KMS-11 (cell line): Measurements from ENCODE around the gene EARS2.
"Not testable (repeated sequence)": the region's sequence is repeated elsewhere in the genome, so short reads cannot be mapped to it uniquely, and the experiment has no call there.

Experiments used
- H2AFZ ChIP-seq: fragments of 200-600 bp; sonication (generic); 2 replicates; pipeline ENCODE4 v1.6.1; 2016; ENCODE audit warnings: antibody characterized with exemption, mixed run types, low read depth
- H3K27ac ChIP-seq: fragments of 200-600 bp; sonication (generic); 2 replicates; pipeline ENCODE4 v1.6.1; 2016; ENCODE audit warnings: mild to moderate bottlenecking, mixed run types
- H3K27me3 ChIP-seq: fragments of 200-600 bp; sonication (generic); 2 replicates; pipeline ENCODE4 v1.6.1; 2017; ENCODE audit warnings: mild to moderate bottlenecking, low read depth, mixed run types, moderate library complexity; ENCODE audit not compliant: insufficient read depth
- H3K36me3 ChIP-seq: fragments of 200-600 bp; sonication (generic); 2 replicates; pipeline ENCODE4 v1.6.1; 2017; ENCODE audit warnings: mild to moderate bottlenecking, mixed run types; ENCODE audit not compliant: insufficient read depth
- H3K4me1 ChIP-seq: fragments of 200-600 bp; sonication (generic); 2 replicates; pipeline ENCODE4 v1.6.1; 2016; ENCODE audit warnings: mild to moderate bottlenecking, low read depth, mixed run types; ENCODE audit not compliant: poor library complexity, severe bottlenecking
- H3K4me2 ChIP-seq: fragments of 200-600 bp; sonication (generic); 2 replicates; pipeline ENCODE4 v1.7.0; 2016; ENCODE audit warnings: mild to moderate bottlenecking, mixed run types
- H3K4me3 ChIP-seq: fragments of 200-600 bp; sonication (generic); IDR thresholded peaks from 2 replicates; pipeline ENCODE4 v1.6.1; 2017; ENCODE audit warnings: low read depth, low read length, mixed read lengths; ENCODE audit not compliant: insufficient read depth
- H3K79me2 ChIP-seq: fragments of 200-600 bp; sonication (generic); 2 replicates; pipeline ENCODE4 v1.6.1; 2016; ENCODE audit warnings: low read depth, mixed run types; ENCODE audit not compliant: insufficient read depth
- H3K9ac ChIP-seq: fragments of 200-600 bp; sonication (generic); 2 replicates; pipeline ENCODE4 v1.6.1; 2016; ENCODE audit warnings: mild to moderate bottlenecking, mixed run types
- H4K20me1 ChIP-seq: fragments of 200-600 bp; sonication (generic); 2 replicates; pipeline ENCODE4 v1.6.1; 2016; ENCODE audit warnings: mild to moderate bottlenecking, mixed run types; ENCODE audit not compliant: insufficient read depth
- CTCF ChIP-seq: fragments of 200-600 bp; sonication (generic); conservative IDR thresholded peaks from 2 replicates; pipeline ENCODE4 v1.6.1; 2017; ENCODE audit warnings: low read depth, mild to moderate bottlenecking, antibody characterized with exemption, low read length, moderate library complexity, mixed read lengths

EARS2 gene

GRCh38 chr16:23549938-23550337 lies 7.2 kb downstream of the EARS2 start:
- Histone ChIP-seq H2AFZ (no peak overlapping the region), H3K79me2 (peaks cover 10% of the 10 kb centered on the region; the same call in 1 of the 2 replicates), H3K4me1 (peaks cover 3% of the 10 kb centered on the region), H4K20me1 (no peaks in the 10 kb centered on the region), H3K27ac (no peak overlapping the region), H3K27me3 (no peaks in the 10 kb centered on the region), H3K9ac (no peak overlapping the region), H3K4me2 (no peak overlapping the region), H3K4me3 (no peak overlapping the region), H3K36me3 (peaks cover 14% of the 10 kb centered on the region; the same call in 1 of the 2 replicates)
- TF ChIP-seq CTCF, result no peak

- Histone ChIP-seq H3K9ac (no peak overlapping the region), H2AFZ (no peak overlapping the region), H3K4me1 (peaks cover 7% of the 10 kb centered on the region), H3K27ac (no peak overlapping the region), H3K4me2 (no peak overlapping the region), H3K27me3 (no peaks in the 10 kb centered on the region), H3K36me3 (peaks cover 11% of the 10 kb centered on the region; the same call in 1 of the 2 replicates), H4K20me1 (no peaks in the 10 kb centered on the region), H3K4me3 (no peak overlapping the region), H3K79me2 (no peaks in the 10 kb centered on the region)
- no peak for TF ChIP-seq CTCF
Observed at GRCh38 chr16:23544436-23544835, 12.7 kb downstream of the EARS2 start.

- not testable (repeated sequence) for H3K27ac ChIP-seq, H2AFZ ChIP-seq, H3K27me3 ChIP-seq, H3K4me2 ChIP-seq, H3K79me2 ChIP-seq, H3K4me3 ChIP-seq, H4K20me1 ChIP-seq, H3K9ac ChIP-seq
- Histone ChIP-seq H3K36me3 (peaks cover 16% of the 10 kb centered on the region; the same call in 1 of the 2 replicates), H3K4me1 (peaks cover 14% of the 10 kb centered on the region)
Observed at GRCh38 chr16:23540817-23541178, 16.4 kb downstream of the EARS2 start.

- TF ChIP-seq CTCF, result no peak
- Histone ChIP-seq H3K4me2 (no peak overlapping the region), H3K36me3 (peaks cover 16% of the 10 kb centered on the region; the same call in 1 of the 2 replicates), H4K20me1 (no peaks in the 10 kb centered on the region), H3K9ac (no peak overlapping the region), H3K4me3 (no peak overlapping the region), H3K27me3 (no peaks in the 10 kb centered on the region), H3K79me2 (no peaks in the 10 kb centered on the region), H2AFZ (no peak overlapping the region), H3K4me1 (peaks cover 14% of the 10 kb centered on the region), H3K27ac (no peak overlapping the region)
Observed at GRCh38 chr16:23539984-23540816, 16.9 kb downstream of the EARS2 start.

GRCh38 chr16:23538919-23539278 lies 18.3 kb downstream of the EARS2 start:
- Histone ChIP-seq H3K9ac (no peak overlapping the region), H3K4me3 (no peak overlapping the region), H4K20me1 (no peaks in the 10 kb centered on the region), H3K4me2 (no peak overlapping the region), H3K4me1 (peaks cover 14% of the 10 kb centered on the region), H3K79me2 (no peaks in the 10 kb centered on the region), H3K27me3 (no peaks in the 10 kb centered on the region), H3K27ac (no peak overlapping the region), H2AFZ (no peak overlapping the region), H3K36me3 (peaks cover 13% of the 10 kb centered on the region; the same call in 1 of the 2 replicates)
- no peak for TF ChIP-seq CTCF
